ENCODE results near the gene THEM4. TPM values are rescaled to one million over a fixed set of nuclear protein-coding genes. Genes with fewer than 3 reads are reported as not detected.

Gene THEM4
- total RNA-seq, 1 donor = 9.8 TPM

DNA sequence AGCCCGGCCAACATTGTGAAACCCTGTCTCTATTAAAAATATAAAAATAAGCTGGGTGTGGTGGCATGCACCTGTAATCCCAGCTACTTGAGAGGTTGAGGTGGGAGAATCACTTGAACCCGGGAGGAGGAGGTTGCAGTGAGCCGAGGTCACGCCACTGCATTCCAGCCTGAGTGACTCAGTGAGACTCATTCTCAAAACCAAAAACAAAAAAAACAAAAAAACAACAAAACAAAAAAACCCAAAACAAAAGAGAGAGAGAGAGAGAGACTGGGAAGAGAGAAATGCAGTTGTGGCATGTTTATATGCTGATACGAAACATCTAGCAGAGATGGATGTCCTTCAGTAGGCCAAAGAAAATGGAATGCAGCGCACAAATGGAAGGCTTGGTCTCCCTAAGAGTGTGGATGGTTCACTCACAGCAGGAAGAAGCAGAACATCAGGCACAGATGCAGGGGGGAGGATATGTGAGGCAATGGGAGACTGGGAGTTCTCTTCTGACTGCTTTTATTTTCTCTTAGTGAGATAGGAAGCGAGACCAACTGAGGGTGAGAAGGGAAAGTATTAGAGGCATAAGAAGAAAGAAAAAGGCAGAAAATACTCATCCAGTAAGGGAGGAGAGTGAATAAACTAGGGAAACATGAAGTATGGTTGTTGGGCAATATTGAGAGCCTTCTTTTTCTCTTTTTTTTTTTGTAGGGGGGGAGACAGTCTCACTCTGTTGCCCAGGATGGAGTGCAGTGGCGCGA lies 16.0 kb downstream of the THEM4 start:
- peaks cover 23% of the 10 kb centered on the region for H3K36me3 ChIP-seq (ENCODE audit: insufficient read depth, low read length)
- peaks cover 5% of the 10 kb centered on the region for H3K4me1 ChIP-seq (ENCODE audit: insufficient read depth, low read length)
- no peak overlapping the region for H3K4me3 ChIP-seq (ENCODE audit: insufficient read depth, low read length)
- no peak overlapping the region for H3K4me2 ChIP-seq (ENCODE audit: insufficient read depth, low read length)
- H3K27me3 ChIP-seq (ENCODE audit: insufficient read depth, low read length) = no peaks in the 10 kb centered on the region
- no peak overlapping the region for H2AFZ ChIP-seq (ENCODE audit: low read length)
- TF ChIP-seq, protein P1, sequence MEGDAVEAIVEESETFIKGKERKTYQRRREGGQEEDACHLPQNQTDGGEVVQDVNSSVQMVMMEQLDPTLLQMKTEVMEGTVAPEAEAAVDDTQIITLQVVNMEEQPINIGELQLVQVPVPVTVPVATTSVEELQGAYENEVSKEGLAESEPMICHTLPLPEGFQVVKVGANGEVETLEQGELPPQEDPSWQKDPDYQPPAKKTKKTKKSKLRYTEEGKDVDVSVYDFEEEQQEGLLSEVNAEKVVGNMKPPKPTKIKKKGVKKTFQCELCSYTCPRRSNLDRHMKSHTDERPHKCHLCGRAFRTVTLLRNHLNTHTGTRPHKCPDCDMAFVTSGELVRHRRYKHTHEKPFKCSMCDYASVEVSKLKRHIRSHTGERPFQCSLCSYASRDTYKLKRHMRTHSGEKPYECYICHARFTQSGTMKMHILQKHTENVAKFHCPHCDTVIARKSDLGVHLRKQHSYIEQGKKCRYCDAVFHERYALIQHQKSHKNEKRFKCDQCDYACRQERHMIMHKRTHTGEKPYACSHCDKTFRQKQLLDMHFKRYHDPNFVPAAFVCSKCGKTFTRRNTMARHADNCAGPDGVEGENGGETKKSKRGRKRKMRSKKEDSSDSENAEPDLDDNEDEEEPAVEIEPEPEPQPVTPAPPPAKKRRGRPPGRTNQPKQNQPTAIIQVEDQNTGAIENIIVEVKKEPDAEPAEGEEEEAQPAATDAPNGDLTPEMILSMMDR (IDR thresholded peaks at IDR 0.05; ENCODE audit: extremely low read depth, low read depth, low read length) = no peak
- no peaks in the 10 kb centered on the region for H3K9me3 ChIP-seq (ENCODE audit: low read depth, low read length)
- H3K27ac ChIP-seq (ENCODE audit: low read depth, low read length) = no peak overlapping the region
- peaks cover 10% of the 10 kb centered on the region for H3K79me2 ChIP-seq (ENCODE audit: insufficient read depth, low read length)
- DNase-seq (ENCODE audit: insufficient read length, low spot score, missing footprints) = no peak
- H4K20me1 ChIP-seq (ENCODE audit: insufficient read depth, low read length) = peaks cover 2% of the 10 kb centered on the region

DNA sequence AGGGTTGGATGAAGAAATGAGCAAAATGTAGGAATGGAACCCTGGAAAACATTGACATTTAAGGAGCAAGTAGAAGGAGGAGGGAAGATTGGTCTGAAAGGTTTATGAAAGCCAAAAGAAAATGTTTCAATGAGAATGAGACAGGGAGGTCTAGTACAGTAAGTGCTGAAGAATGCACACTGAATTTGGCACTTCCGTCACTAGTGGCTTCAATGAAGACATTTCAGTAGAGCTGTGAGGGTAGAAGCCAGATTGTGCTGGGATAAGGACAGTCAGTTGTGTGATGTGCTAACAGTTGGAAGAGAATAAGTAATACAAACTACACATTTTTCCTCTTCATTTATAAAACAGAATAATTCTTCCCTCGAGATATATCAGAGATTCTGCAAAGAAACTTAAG lies 17.1 kb downstream of the THEM4 start:
- DNase-seq (ENCODE audit: insufficient read length, low spot score, missing footprints) = no peak

DNA sequence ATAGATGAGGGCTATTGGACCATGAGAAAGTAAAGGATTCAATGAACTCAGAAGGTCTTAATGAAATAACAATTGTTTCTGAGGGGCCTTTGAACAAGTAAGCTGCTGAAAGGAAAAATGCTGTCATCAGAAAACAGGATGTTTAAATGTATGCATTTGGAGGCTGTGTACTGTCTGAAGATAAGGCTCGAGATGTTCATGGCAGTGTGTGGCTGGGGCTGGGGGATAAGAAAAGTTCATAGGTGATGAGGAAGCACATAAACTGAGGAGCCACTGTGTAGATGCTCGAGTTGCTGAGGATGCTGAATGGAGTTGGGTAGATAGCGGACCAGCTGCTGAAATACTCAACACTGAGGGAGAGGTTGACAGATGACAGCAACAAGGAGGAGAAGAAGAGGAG lies 17.8 kb downstream of the THEM4 start:
- H3K4me1 ChIP-seq (ENCODE audit: insufficient read depth, low read length) = peaks cover 5% of the 10 kb centered on the region
- no peaks in the 10 kb centered on the region for H3K79me2 ChIP-seq (ENCODE audit: insufficient read depth, low read length)
- TF ChIP-seq, protein P1 (IDR thresholded peaks at IDR 0.05; ENCODE audit: extremely low read depth, low read depth, low read length) = no peak
- DNase-seq (ENCODE audit: insufficient read length, low spot score, missing footprints) = no peak
- no peaks in the 10 kb centered on the region for H4K20me1 ChIP-seq (ENCODE audit: insufficient read depth, low read length)
- no peaks in the 10 kb centered on the region for H3K9me3 ChIP-seq (ENCODE audit: low read depth, low read length)
- H3K36me3 ChIP-seq (ENCODE audit: insufficient read depth, low read length) = peaks cover 32% of the 10 kb centered on the region
- H3K4me3 ChIP-seq (ENCODE audit: insufficient read depth, low read length) = no peak overlapping the region
- no peak overlapping the region for H3K27ac ChIP-seq (ENCODE audit: low read depth, low read length)
- no peak overlapping the region for H2AFZ ChIP-seq (ENCODE audit: low read length)
- H3K4me2 ChIP-seq (ENCODE audit: insufficient read depth, low read length) = no peak overlapping the region
- no peaks in the 10 kb centered on the region for H3K27me3 ChIP-seq (ENCODE audit: insufficient read depth, low read length)

More for the DNA sequence above, 17.1 kb downstream of the THEM4 start:
- Histone ChIP-seq H3K79me2 (ENCODE audit: insufficient read depth, low read length) (peaks cover 3% of the 10 kb centered on the region), H2AFZ (ENCODE audit: low read length) (no peak overlapping the region), H3K4me2 (ENCODE audit: insufficient read depth, low read length) (no peak overlapping the region), H3K27me3 (ENCODE audit: insufficient read depth, low read length) (no peaks in the 10 kb centered on the region), H3K36me3 (ENCODE audit: insufficient read depth, low read length) (peaks cover 32% of the 10 kb centered on the region), H3K27ac (ENCODE audit: low read depth, low read length) (no peak overlapping the region), H3K9me3 (ENCODE audit: low read depth, low read length) (no peaks in the 10 kb centered on the region), H4K20me1 (ENCODE audit: insufficient read depth, low read length) (no peaks in the 10 kb centered on the region), H3K4me1 (ENCODE audit: insufficient read depth, low read length) (peaks cover 5% of the 10 kb centered on the region), H3K4me3 (ENCODE audit: insufficient read depth, low read length) (no peak overlapping the region)
- TF ChIP-seq, protein P1 (IDR thresholded peaks at IDR 0.05; ENCODE audit: extremely low read depth, low read depth, low read length) = no peak

DNA sequence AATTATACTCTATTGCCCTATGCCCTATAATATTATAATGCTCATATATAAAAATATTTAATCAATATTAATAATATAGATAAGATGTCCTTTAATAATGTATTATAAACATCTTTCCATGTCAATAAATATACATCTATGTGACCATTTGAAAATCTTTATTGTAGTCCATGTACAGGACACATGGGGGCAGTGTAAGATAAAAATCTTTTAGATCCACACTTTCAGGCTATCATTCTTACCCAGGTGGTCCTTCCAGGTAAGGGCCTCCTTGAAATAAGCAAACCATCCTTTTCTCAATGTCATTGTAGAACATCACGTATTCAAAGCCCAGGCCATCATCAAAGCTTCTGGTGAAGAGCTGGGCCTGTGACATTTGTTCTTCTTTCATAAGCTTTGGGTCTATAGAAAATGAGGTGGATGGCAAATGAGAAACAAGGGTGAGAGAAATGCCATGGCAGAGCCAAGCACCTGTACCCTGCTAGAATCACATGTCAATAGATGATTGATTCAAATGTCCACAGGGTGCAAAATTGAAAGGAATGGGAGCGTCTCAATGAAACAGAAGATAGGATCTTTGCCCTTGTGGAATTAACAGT lies 20.2 kb downstream of the THEM4 start:
- no peak overlapping the region for H3K27ac ChIP-seq (ENCODE audit: low read depth, low read length)
- peaks cover 22% of the 10 kb centered on the region for H3K36me3 ChIP-seq (ENCODE audit: insufficient read depth, low read length)
- no peak overlapping the region for H3K4me2 ChIP-seq (ENCODE audit: insufficient read depth, low read length)
- H3K4me1 ChIP-seq (ENCODE audit: insufficient read depth, low read length) = peaks cover 5% of the 10 kb centered on the region
- no peaks in the 10 kb centered on the region for H4K20me1 ChIP-seq (ENCODE audit: insufficient read depth, low read length)
- H3K9me3 ChIP-seq (ENCODE audit: low read depth, low read length) = no peaks in the 10 kb centered on the region
- no peak overlapping the region for H2AFZ ChIP-seq (ENCODE audit: low read length)
- peak; percentile 15 for DNase-seq (ENCODE audit: insufficient read length, low spot score, missing footprints)
- no peaks in the 10 kb centered on the region for H3K27me3 ChIP-seq (ENCODE audit: insufficient read depth, low read length)
- H3K79me2 ChIP-seq (ENCODE audit: insufficient read depth, low read length) = no peaks in the 10 kb centered on the region
- H3K4me3 ChIP-seq (ENCODE audit: insufficient read depth, low read length) = no peak overlapping the region
- TF ChIP-seq, protein P1 (IDR thresholded peaks at IDR 0.05; ENCODE audit: extremely low read depth, low read depth, low read length) = peak; percentile 46

Data from osteoblast (primary cell).